Iris pigment epithelial cell (primary cell): ENCODE measurements around the gene TRAF5.

ENCODE experiments used
- DNase-seq: peaks from one replicate; pipeline ENCODE4 v3.0.0-alpha.2; 2011; ENCODE audit warnings: low read depth

TRAF5 gene

GRCh38 chr1:211328084-211328694 is 1.6 kb downstream of the TRAF5 start:
- DNase-seq: no peak

GRCh38 chr1:211328866-211329475 is 2.3 kb downstream of the TRAF5 start:
- DNase-seq: no peak

GRCh38 chr1:211329764-211330201 is 3.1 kb downstream of the TRAF5 start:
- no peak for DNase-seq

GRCh38 chr1:211330282-211330936 is 3.8 kb downstream of the TRAF5 start:
- no peak for DNase-seq

DNA sequence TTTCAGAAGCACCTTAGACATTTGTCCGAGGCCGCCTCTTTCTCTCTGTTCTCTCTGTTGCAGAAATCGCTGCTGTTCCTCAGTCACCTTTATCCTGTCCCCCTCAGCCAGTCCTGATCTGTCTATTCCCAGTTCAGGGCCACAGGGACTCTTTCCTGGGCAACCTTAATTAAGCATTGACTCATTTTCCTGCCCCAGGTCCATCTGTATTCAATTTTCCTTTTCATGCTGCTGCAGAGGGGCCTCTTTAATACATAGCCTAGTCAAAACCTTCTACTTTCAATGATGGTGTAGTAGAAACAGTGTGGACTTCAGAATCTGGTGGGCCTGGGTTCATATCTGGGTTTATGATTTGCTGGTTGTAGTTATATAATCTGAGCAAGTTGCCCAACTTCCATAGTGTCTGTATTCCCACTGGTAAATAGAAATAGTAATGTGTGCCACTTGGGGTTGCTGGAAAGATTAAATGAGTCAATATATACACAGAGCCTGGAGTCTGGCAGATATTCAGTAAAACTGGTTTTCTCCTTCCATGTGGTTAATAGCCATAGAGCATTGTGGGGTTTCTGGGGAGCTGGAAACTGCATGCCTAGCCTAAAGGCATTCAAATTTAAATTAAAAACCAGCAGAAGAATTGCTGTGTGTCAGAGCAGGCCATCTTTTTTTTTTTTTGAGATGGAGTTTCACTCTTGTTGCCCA is 4.5 kb downstream of the TRAF5 start:
- no peak for DNase-seq

- DNase-seq: no peak
These were observed 5.5 kb downstream of the TRAF5 start for GRCh38 chr1:211332036-211332616.

GRCh38 chr1:211332830-211333229 is 6.2 kb downstream of the TRAF5 start:
- DNase-seq: peak; percentile 35

DNA sequence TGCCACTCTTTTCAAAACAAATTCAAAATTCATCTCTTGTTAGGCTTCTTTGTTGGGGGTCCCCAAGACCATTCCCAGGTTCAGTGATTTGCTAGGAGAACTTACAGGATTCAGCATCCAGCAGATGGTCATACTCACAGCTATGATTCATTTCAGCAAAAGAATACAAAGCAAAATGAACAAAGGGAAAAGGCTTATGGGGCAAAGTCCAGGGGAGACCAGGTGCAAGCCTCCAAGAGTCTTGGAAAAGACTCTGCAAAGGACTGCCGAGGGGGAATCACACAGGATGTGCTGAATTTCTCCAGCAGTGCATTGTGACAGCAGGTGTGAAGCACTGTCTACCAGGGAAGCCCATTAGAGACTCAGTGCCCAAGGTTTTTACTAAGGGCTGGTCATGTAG is 7.3 kb downstream of the TRAF5 start:
- DNase-seq: no peak

DNA sequence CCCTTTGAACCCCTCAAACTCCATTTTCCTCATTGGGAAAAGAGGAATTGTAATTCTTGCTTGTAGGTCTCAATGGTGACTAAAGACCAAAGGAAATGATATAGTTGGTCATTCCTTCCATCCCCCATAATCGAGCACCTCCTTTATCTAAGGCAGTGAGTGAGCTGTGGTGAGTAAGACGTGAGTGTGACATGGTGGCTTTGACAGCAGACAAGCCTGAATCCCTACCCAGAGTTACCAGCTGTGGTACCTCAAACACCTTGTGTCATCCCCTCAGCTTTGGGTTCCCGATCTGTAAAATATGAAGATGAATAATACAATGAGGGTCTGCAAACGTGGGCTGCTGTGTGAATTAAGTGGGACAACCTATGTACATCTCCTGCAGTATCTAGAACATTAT is 8.4 kb downstream of the TRAF5 start:
- no peak for DNase-seq

DNA sequence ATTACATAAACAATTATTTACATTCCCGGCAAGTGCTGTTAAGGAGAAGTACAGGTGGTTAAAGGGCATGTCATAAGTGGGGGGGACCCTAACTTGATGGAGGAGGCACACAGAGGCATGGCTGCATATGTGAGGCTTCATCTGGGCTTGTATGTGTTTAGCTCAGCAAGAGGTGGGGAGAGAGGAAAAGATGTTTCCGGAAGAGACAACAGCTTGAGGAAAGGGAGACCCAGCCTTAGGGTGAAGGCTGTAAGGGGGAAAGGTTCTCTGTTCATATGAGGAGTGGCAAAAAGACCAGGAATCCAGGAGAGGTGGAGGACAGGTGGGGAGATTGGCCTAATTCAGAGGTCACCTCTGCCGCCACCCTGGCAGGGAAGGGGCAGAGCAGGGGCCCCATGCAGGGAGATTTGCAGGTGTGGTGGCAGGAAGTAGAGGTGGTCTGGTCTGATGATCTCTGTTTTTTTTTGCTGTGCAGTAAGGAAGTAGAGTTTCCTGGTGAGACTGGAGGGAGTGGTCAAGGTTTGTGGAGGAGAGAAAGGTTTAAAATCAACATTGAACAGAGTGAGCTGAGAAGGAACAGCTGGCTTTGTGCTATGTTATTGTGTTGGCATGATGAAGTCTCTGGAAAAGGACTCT is 9.0 kb downstream of the TRAF5 start:
- no peak for DNase-seq

DNA sequence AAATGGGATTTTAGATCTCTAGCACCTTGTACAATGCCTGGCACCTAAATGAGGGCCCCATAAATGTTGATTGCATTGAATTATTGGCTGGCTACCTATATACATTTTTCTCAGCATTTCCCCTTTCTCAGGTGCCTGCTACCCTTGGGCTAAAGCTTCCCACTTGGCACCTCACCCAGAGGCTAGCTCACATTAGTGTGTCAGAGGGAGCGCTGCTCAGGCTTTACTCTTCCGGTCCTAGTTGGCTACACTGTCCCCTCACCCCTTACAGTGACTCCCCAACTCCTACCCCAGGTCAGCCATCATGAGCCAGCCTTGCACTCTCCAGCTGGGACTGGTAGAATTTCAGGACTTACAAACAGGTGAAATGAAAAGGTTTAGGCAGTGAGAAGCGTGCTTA is 9.5 kb downstream of the TRAF5 start:
- no peak for DNase-seq

DNA sequence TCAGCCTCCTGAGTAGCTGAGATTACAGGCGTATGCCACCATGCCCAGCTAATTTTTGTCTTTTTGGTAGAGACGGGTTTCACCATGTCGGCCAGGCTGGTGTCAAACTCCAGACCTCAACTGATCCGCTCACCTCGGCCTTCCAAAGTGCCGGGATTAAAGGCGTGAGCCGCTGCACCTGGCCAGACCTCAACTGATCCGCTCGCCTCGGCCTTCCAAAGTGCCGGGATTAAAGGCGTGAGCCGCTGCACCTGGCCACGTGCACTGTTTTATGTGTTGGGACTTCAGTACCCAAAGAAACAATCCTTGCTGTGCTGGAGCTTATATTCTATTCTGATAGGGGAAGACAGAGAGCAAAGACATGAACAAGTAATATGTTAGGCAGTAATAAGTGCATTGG is 10.1 kb downstream of the TRAF5 start:
- DNase-seq: no peak

- DNase-seq: no peak
These were observed 11.0 kb downstream of the TRAF5 start for GRCh38 chr1:211337430-211338223.

GRCh38 chr1:211338224-211338620 is 11.6 kb downstream of the TRAF5 start:
- DNase-seq: no peak

DNA sequence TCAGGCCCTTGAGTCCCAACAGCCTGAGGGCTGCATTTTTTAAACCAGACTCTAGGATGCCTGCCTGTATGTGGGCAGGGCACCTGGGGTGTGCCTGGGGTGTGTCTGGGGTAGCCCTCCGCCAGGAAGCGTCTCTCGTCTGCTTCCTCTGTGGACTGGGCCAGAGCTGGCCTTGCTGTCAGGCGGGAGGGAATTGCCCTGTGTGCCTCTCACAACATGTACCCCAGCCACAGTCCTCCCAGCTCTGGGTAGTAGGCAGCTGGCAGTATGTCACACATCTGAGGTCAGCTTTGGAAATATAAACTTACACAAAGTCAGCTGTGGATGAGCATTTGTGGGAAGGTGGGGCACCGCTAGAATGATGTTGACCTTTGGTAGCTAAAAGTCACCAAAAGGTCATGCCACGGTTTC is 13.0 kb downstream of the TRAF5 start:
- DNase-seq: no peak

- DNase-seq: no peak
These were observed 14.2 kb downstream of the TRAF5 start for GRCh38 chr1:211340622-211341507.

GRCh38 chr1:211341999-211342398 is 15.4 kb downstream of the TRAF5 start:
- DNase-seq: no peak

- DNase-seq: peak; percentile 38
These were observed 17.0 kb downstream of the TRAF5 start for GRCh38 chr1:211343607-211344006.

DNA sequence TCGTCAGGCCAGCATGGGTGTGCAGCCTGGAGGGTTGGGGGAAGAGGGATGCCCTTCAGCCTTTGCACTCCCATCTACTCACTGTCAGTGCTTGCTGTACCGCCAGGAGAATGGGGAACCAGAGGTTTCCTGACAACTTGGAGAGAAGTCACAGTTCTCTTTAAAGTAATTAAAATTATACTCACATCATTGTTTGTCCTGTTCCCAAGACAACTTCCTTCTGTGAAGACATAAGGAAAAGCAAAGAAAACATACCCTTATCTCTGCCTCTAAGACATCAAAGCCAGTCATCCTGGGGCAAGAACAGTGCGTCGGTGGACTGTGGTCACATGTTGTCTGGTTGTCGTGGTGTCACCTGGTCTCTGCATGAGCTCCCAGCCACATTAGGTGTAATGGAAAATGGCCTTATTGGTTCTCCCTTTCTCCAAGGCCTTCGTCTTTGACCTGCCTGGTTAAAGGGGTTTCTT is 17.6 kb downstream of the TRAF5 start:
- DNase-seq: peak; percentile 31

DNA sequence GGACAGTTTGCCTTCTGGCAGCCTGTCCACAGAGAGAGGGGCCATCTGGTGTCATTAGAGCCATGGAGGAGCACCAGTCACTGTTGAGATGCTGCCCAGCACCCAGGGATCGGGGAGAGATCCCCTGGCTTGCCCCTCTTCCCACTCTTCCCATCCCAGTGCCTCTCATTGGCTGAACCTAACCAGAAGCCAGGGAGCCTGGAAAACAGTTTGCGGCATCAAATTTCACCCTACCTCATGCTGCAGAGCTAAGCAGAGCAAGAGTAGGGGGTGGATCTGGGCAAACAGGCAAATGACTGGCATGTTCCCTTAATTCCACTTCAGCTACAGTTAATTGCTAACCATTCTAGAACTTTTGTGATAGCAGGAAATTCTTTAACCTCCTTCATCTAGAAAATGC is 19.1 kb downstream of the TRAF5 start:
- peak; percentile 56 for DNase-seq
